Measurements from ENCODE around the gene COX7B.
A peak's percentile ranks its signal among the peaks of the same experiment; 100 is the strongest.

- no peak for TF ChIP-seq TRIM28 (IDR thresholded peaks at IDR 0.05; ENCODE audit: borderline replicate concordance, low read length)
- TF ChIP-seq ZNF830 (tag by site-specific recombination; IDR thresholded peaks at IDR 0.05; ENCODE audit: low read depth) = no peak
- no peak for TF ChIP-seq ZNF302 (tag by site-specific recombination; IDR thresholded peaks at IDR 0.05; ENCODE audit: low read depth)
- TF ChIP-seq ZNF558 (tag by site-specific recombination; IDR thresholded peaks at IDR 0.05) = no peak
- no peak for TF ChIP-seq ZNF175 (tag by site-specific recombination; IDR thresholded peaks at IDR 0.05)
- peak; percentile 71; the same call in 1 of the 2 replicates for TF ChIP-seq CTCF (tag by site-specific recombination; IDR thresholded peaks at IDR 0.05)
- TF ChIP-seq ZNF24 (tag by site-specific recombination; IDR thresholded peaks at IDR 0.05) = no peak
- no peak for TF ChIP-seq ZFP3 (tag by site-specific recombination; IDR thresholded peaks at IDR 0.05; ENCODE audit: low read depth)
- no peak for TF ChIP-seq PRDM4 (tag by site-specific recombination; IDR thresholded peaks at IDR 0.05)
- TF ChIP-seq SP2 (tag by site-specific recombination; IDR thresholded peaks at IDR 0.05) = peak; percentile 62
- TF ChIP-seq ZNF580 (tag by site-specific recombination; IDR thresholded peaks at IDR 0.05) = no peak
- no peak for TF ChIP-seq ZNF623 (tag by site-specific recombination; IDR thresholded peaks at IDR 0.05)
- no peak for TF ChIP-seq ZNF311 (tag by site-specific recombination; IDR thresholded peaks at IDR 0.05; ENCODE audit: borderline replicate concordance)
These were observed 11.0 kb downstream of the COX7B start, which contains the start of gene ATP7A for GRCh38 chrX:77910108-77910840.

All from HEK293 (cell line).